Panc1 (cell line): ENCODE data around the gene OMA1.
A peak's percentile ranks its signal among the peaks of the same experiment; 100 is the strongest.

Experiments used
- CTCF ChIP-seq: fragments of 450-650 bp; IDR thresholded peaks from 2 replicates; pipeline ENCODE4 v1.5.1; 2017; ENCODE audit warnings: mild to moderate bottlenecking
- SIN3A ChIP-seq: IDR thresholded peaks from 2 replicates; pipeline ENCODE4 v1.6.1; 2012; ENCODE audit warnings: low read depth, mild to moderate bottlenecking, low read length, moderate library complexity, borderline replicate concordance; ENCODE audit not compliant: insufficient read depth

- TF ChIP-seq CTCF (no peak), SIN3A (0 out of 2 replicates have a peak, but pooled peaks have one; percentile 18)
Observed at GRCh38 chr1:58545591-58546519, 671 bp downstream of the OMA1 start.
